K562 (cell line): Measurements from ENCODE around the gene HLA-E. TPM values are rescaled to one million over a fixed set of nuclear protein-coding genes. Genes with fewer than 3 reads are reported as not detected.

Experiments
- ATF1 ChIP-seq, 2 experiments: fragments of 450-650 bp in 1 of 2; IDR thresholded peaks; 2 replicates each; pipeline ENCODE4 v1.6.1; 2016; ENCODE audit warnings: missing compliant biosample characterization in 1 of 2, missing genetic modification characterization in 1 of 2
- BRD4 ChIP-seq: fragments of 200-600 bp; sonication (generic); IDR thresholded peaks from 2 replicates; pipeline ENCODE4 v1.6.1; 2017; ENCODE audit warnings: inconsistent platforms
- CREM ChIP-seq: IDR thresholded peaks from 2 replicates; pipeline ENCODE4 v1.6.1; 2014; ENCODE audit warnings: antibody characterized with exemption, low read depth
- E2F4 ChIP-seq: sonication (generic); formaldehyde crosslinking; IDR thresholded peaks from 2 replicates; pipeline ENCODE4 v1.8.0; 2022; ENCODE audit warnings: mild to moderate bottlenecking, low read depth, missing genetic modification reagents
- ETV5 ChIP-seq: sonication (generic); formaldehyde crosslinking; IDR thresholded peaks from 2 replicates; pipeline ENCODE4 v1.4.0; 2020; ENCODE audit warnings: low read depth, mild to moderate bottlenecking, missing genetic modification reagents
- ETV6 ChIP-seq, 3 experiments: fragments of 150-350 bp in 1 of 3; sonication (generic) in 1 of 3; formaldehyde crosslinking in 1 of 3; IDR thresholded peaks; 2 replicates each; pipeline versions ENCODE4 v1.6.1 to v1.8.0; 2014 to 2022; ENCODE audit warnings: borderline replicate concordance in 2 of 3, low read depth in 2 of 3, antibody characterized with exemption in 1 of 3, low read length in 1 of 3, mild to moderate bottlenecking in 1 of 3, missing genetic modification reagents in 1 of 3
- HDGF ChIP-seq: fragments of 450-650 bp; IDR thresholded peaks from 2 replicates; pipeline ENCODE4 v1.6.1; 2016
- JUN ChIP-seq, 2 experiments: sonication (generic) in 1 of 2; formaldehyde crosslinking in 1 of 2; IDR thresholded peaks; 2 replicates each; pipeline versions ENCODE4 v1.6.1 to v1.8.0; 2012 to 2022; ENCODE audit warnings: borderline replicate concordance in 2 of 2, mild to moderate bottlenecking in 2 of 2, improper control_type of control experiment in 1 of 2, low read depth in 1 of 2, low read length in 1 of 2, missing genetic modification reagents in 1 of 2
- KLF6 ChIP-seq: fragments of 250-450 bp; sonication (Bioruptor Pico); IDR thresholded peaks from 2 replicates; pipeline ENCODE4 v1.4.0; 2020; ENCODE audit warnings: mild to moderate bottlenecking, moderate library complexity, borderline replicate concordance
- POLR2H ChIP-seq: IDR thresholded peaks from 2 replicates; pipeline ENCODE4 v1.6.1; 2016; ENCODE audit warnings: missing genetic modification characterization, low read depth, mild to moderate bottlenecking, control low read depth, missing compliant biosample characterization, moderate library complexity
- SMARCA4 ChIP-seq: fragments of 450-650 bp; IDR thresholded peaks from 2 replicates; pipeline ENCODE4 v1.6.1; 2016
- SMARCE1 ChIP-seq: fragments of 450-650 bp; IDR thresholded peaks from 2 replicates; pipeline ENCODE4 v1.7.1; 2016; ENCODE audit warnings: mild to moderate bottlenecking
- SOX6 ChIP-seq: fragments of 450-650 bp; IDR thresholded peaks from 2 replicates; pipeline ENCODE4 v1.6.1; 2014; ENCODE audit warnings: mild to moderate bottlenecking
- TBL1XR1 ChIP-seq, 2 experiments: IDR thresholded peaks; 2 replicates each; pipeline ENCODE4 v1.6.1; 2012; ENCODE audit warnings: improper control_type of control experiment in 2 of 2, low read length in 2 of 2, mild to moderate bottlenecking in 1 of 2
- THAP7 ChIP-seq: fragments of 250-450 bp; sonication (Bioruptor Pico); IDR thresholded peaks from 2 replicates; pipeline ENCODE4 v1.5.0; 2021
- ZBTB11 ChIP-seq, 3 experiments: fragments of 200-800 bp in 1 of 3; fragments of 250-450 bp in 1 of 3; fragments of 450-650 bp in 1 of 3; sonication (Bioruptor Pico) in 1 of 3; sonication (Bioruptor generic) in 1 of 3; formaldehyde crosslinking in 1 of 3; IDR thresholded peaks; 2 replicates each; pipeline versions ENCODE4 v1.6.1 to v1.8.0; 2016 to 2022; ENCODE audit warnings: mild to moderate bottlenecking in 2 of 3, missing genetic modification characterization in 2 of 3, missing compliant biosample characterization in 1 of 3, moderate library complexity in 1 of 3
- ZEB2 ChIP-seq: fragments of 450-650 bp; IDR thresholded peaks from 2 replicates; pipeline ENCODE4 v1.6.1; 2016
- ZNF121 ChIP-seq: sonication (generic); formaldehyde crosslinking; conservative IDR thresholded peaks from 2 replicates; pipeline ENCODE4 v1.8.0; 2022; ENCODE audit warnings: missing genetic modification reagents
- ZNF134 ChIP-seq: fragments of 250-450 bp; sonication (Bioruptor Pico); conservative IDR thresholded peaks from 2 replicates; pipeline ENCODE4 v1.4.0; 2020
- ZNF408 ChIP-seq: fragments of 250-450 bp; sonication (Bioruptor Pico); IDR thresholded peaks from 2 replicates; pipeline ENCODE4 v1.4.0; 2020; ENCODE audit warnings: low read depth, mild to moderate bottlenecking, moderate library complexity
- ZNF41 ChIP-seq: fragments of 250-450 bp; sonication (Bioruptor Pico); conservative IDR thresholded peaks from 2 replicates; pipeline ENCODE4 v1.4.0; 2020; ENCODE audit warnings: mild to moderate bottlenecking
- ZNF583 ChIP-seq: fragments of 250-450 bp; sonication (Bioruptor Pico); IDR thresholded peaks from 2 replicates; pipeline ENCODE4 v1.4.0; 2020
- polyA plus RNA-seq, 8 experiments: library from polyadenylated mRNA; depleted of rRNA in 4 of 8; stranded (reverse) in 5 of 8; unstranded in 3 of 8; fragments of >200 nt; fragmentation: Nextera tagmentation in 2 of 8; fragmentation: Illumina TruSeq in 1 of 8; extraction: Ambion mirVana in 2 of 8; extraction: Trizol in 1 of 8; gene quantifications; 2 replicates each; pipeline versions ENCODE4 v1.2.1 to v1.2.3, GENCODE V29; 2011 to 2014; ENCODE audit warnings: inconsistent platforms in 1 of 8, missing spikeins in 1 of 8
- total RNA-seq, 7 experiments: library from RNA; depleted of rRNA in 6 of 7; stranded (reverse); fragments of >200 nt in 6 of 7; fragmentation: Illumina TruSeq in 2 of 7; extraction: Trizol in 2 of 7; gene quantifications; 2 replicates each; pipeline versions ENCODE4 v1.2.1 to v1.2.3, GENCODE V29; 2011 to 2021; ENCODE audit warnings: low replicate concordance in 1 of 7

HLA-E gene
- total and polyA plus RNA-seq, 9 of the 15 experiments (the other 6 are each of a cell fraction or from before 2014, with no cell fraction given): 3.2 to 39.9 (median 26.8) TPM

GRCh38 chr6:30508890-30509736, 19.8 kb downstream of the HLA-E start (continued):
- TF ChIP-seq THAP7 (CRISPR knock-in tag): no peak
- TF ChIP-seq ZNF583: 0 out of 2 replicates have a peak, but pooled peaks have one; percentile 9
- TF ChIP-seq HDGF: no peak
- peak; percentile 57; the same call in 1 of the 2 replicates for TF ChIP-seq SMARCE1
- TF ChIP-seq CREM: 0 out of 2 replicates have a peak, but pooled peaks have one; percentile 7
- 0 out of 2 replicates have a peak, but pooled peaks have one; percentile 38 for TF ChIP-seq ZEB2
- peak in 1 of 2 experiments; percentile 33; a peak in 1 of 4 replicates for TF ChIP-seq TBL1XR1 (IDR thresholded peaks at IDR 0.05; ENCODE audit: low read length in 2 of 2)
- TF ChIP-seq SOX6: 0 out of 2 replicates have a peak, but pooled peaks have one; percentile 25
- TF ChIP-seq ZNF41 (CRISPR knock-in tag): 0 out of 2 replicates have a peak, but pooled peaks have one; percentile 23
- no peak for TF ChIP-seq ATF1 (CRISPR knock-in tag; IDR thresholded peaks at IDR 0.05)
- 0 out of 2 replicates have a peak, but pooled peaks have one; percentile 11 for TF ChIP-seq ATF1 (tag; IDR thresholded peaks at IDR 0.05)
- TF ChIP-seq KLF6 (CRISPR knock-in tag): peak; percentile 67; the same call in 1 of the 2 replicates
- peak; percentile 42; the same call in 1 of the 2 replicates for TF ChIP-seq POLR2H (tag)
- 0 out of 2 replicates have a peak, but pooled peaks have one; percentile 78 for TF ChIP-seq BRD4
- no peak for TF ChIP-seq ZNF408 (CRISPR knock-in tag)
- TF ChIP-seq ETV6 (IDR thresholded peaks at IDR 0.05; ENCODE audit: borderline replicate concordance in 1 of 2, low read depth in 2 of 2, low read length in 1 of 2): peak; percentile 96 to 99
- no peak for TF ChIP-seq ETV6 (CRISPR knock-in tag; IDR thresholded peaks at IDR 0.05; ENCODE audit: borderline replicate concordance)
- TF ChIP-seq JUN (IDR thresholded peaks at IDR 0.05; ENCODE audit: borderline replicate concordance, low read depth, low read length): no peak
- TF ChIP-seq JUN (CRISPR knock-in tag; IDR thresholded peaks at IDR 0.05; ENCODE audit: borderline replicate concordance): no peak
- TF ChIP-seq ZNF121 (CRISPR knock-in tag): no peak
- peak; percentile 51; the same call in 1 of the 2 replicates for TF ChIP-seq SMARCA4
- peak; percentile 55; the same call in 1 of the 2 replicates for TF ChIP-seq ETV5 (CRISPR knock-in tag)
- no peak for TF ChIP-seq E2F4 (CRISPR knock-in tag)
- TF ChIP-seq ZBTB11 (CRISPR knock-in tag; IDR thresholded peaks at IDR 0.05): 0 out of 6 replicates have a peak, but pooled peaks of 1 of the 3 experiments have one; percentile 46
- TF ChIP-seq ZNF134 (CRISPR knock-in tag): peak; percentile 47; the same call in 1 of the 2 replicates
